ENCODE data around the gene C16orf74. TPM values are rescaled to one million over a fixed set of nuclear protein-coding genes. Genes with fewer than 3 reads are reported as not detected.

Gene C16orf74
- total RNA-seq, 1 experiment from 2014 or later = 44.3 TPM

GRCh38 chr16:85665929-85666328 lies 85.0 kb downstream of the C16orf74 start:
- no peaks in the 10 kb centered on the region for H3K27me3 ChIP-seq (ENCODE audit: insufficient read depth, low read depth)
- no peaks in the 10 kb centered on the region for H3K9me2 ChIP-seq (ENCODE audit: insufficient read depth)
- H3K4me2 ChIP-seq = no peak overlapping the region
- no peak overlapping the region for H3K4me3 ChIP-seq
- TF ChIP-seq EZH2 (IDR thresholded peaks at IDR 0.05; ENCODE audit: low read depth) = no peak
- TF ChIP-seq CTCF (conservative IDR thresholded peaks at IDR 0.05) = no peak
- intact Hi-C loops (cut with micrococcal nuclease; ENCODE audit: unreplicated experiment) = no loop called here
- no peak for DNase-seq
- no peaks in the 10 kb centered on the region for H3K9me3 ChIP-seq (ENCODE audit: insufficient read depth, low read depth)
- no peak overlapping the region for H2AFZ ChIP-seq
- BruUV-seq (replicated peaks) = no TSS peak
- peaks cover 38% of the 10 kb centered on the region for H4K20me1 ChIP-seq (ENCODE audit: insufficient read depth)
- H3K27ac ChIP-seq = no peak overlapping the region
- peaks cover 33% of the 10 kb centered on the region for H3F3A ChIP-seq (ENCODE audit: insufficient read depth, low read depth)
- ChIA-PET POLR2A (ENCODE audit: unreplicated experiment) (no interaction called here), CTCF (no interaction called here)
- H3K4me1 ChIP-seq (replicated peaks; ENCODE audit: insufficient read depth) = no peaks in the 10 kb centered on the region
- no peaks in the 10 kb centered on the region for H3K79me2 ChIP-seq (ENCODE audit: low read depth)
- peaks cover 26% of the 10 kb centered on the region for H3K36me3 ChIP-seq (ENCODE audit: low read depth)

- intact Hi-C loops (cut with micrococcal nuclease; ENCODE audit: unreplicated experiment) = no loop called here
- no peak overlapping the region for H3K27ac ChIP-seq
- no peaks in the 10 kb centered on the region for H3K4me1 ChIP-seq (replicated peaks; ENCODE audit: insufficient read depth)
- POLR2A ChIA-PET (ENCODE audit: unreplicated experiment) = no interaction called here
- H4K20me1 ChIP-seq (ENCODE audit: insufficient read depth) = peaks cover 42% of the 10 kb centered on the region
- H3K9me3 ChIP-seq (ENCODE audit: insufficient read depth, low read depth) = no peaks in the 10 kb centered on the region
- CTCF ChIA-PET = no interaction called here
- no peak overlapping the region for H3K4me3 ChIP-seq
- peaks cover 21% of the 10 kb centered on the region; the same call in 1 of the 2 replicates for H3K36me3 ChIP-seq (ENCODE audit: low read depth)
- no peaks in the 10 kb centered on the region for H3K27me3 ChIP-seq (ENCODE audit: insufficient read depth, low read depth)
- peaks cover 29% of the 10 kb centered on the region for H3F3A ChIP-seq (ENCODE audit: insufficient read depth, low read depth)
- no TSS peak for BruUV-seq (replicated peaks)
- no peak overlapping the region for H2AFZ ChIP-seq
- H3K4me2 ChIP-seq = no peak overlapping the region
- no peaks in the 10 kb centered on the region for H3K9me2 ChIP-seq (ENCODE audit: insufficient read depth)
- H3K79me2 ChIP-seq (ENCODE audit: low read depth) = no peaks in the 10 kb centered on the region
- TF ChIP-seq EZH2 (IDR thresholded peaks at IDR 0.05; ENCODE audit: low read depth) = no peak
- DNase-seq = no peak
Observed at GRCh38 chr16:85665373-85665740, 85.5 kb downstream of the C16orf74 start.

DNA sequence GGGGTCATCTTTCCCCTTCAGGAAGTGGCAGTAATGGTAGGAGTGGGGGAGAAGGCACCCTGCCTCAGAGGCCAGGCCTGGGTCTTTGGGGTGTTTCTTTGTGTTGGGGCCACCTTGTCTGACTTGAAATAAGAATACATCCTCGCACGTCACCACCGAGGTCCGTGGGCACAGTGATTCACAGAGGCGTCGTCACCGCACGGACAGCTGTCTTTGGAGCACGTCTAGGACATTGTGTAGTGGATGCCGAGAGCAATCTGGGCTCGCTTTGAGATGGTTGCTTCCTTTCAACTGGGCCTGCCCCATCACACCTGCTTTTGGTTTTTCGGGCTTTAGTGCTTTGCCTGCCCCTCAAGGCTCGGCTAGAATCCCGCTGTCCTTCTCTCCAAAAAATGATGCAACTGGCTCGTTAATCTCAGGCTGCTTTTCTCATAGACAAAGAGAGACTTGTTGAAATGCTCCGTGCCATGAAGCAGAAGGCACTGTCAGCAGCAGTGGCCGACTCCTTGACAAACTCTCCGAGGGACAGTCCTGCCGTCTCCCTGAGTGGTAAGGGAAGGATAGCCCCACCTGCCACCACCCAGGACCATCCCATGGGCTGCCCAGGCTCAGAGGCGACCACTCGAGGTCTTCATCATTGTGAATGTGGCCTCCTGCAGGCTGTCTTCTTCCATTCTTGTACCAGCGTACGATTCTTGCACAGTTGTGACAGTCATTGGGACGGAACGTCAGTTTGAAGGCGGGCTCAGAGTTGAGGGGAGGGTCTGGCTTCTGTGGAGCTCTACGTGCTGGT lies 86.1 kb downstream of the C16orf74 start:
- H3K36me3 ChIP-seq (ENCODE audit: low read depth) = peaks cover 15% of the 10 kb centered on the region; the same call in 1 of the 2 replicates
- no peaks in the 10 kb centered on the region for H3K4me1 ChIP-seq (replicated peaks; ENCODE audit: insufficient read depth)
- ChIA-PET POLR2A (ENCODE audit: unreplicated experiment) (no interaction called here), CTCF (no interaction called here)
- DNase-seq = no peak
- peaks cover 42% of the 10 kb centered on the region for H4K20me1 ChIP-seq (ENCODE audit: insufficient read depth)
- no peaks in the 10 kb centered on the region for H3K27me3 ChIP-seq (ENCODE audit: insufficient read depth, low read depth)
- H3K79me2 ChIP-seq (ENCODE audit: low read depth) = no peaks in the 10 kb centered on the region
- no peak overlapping the region for H2AFZ ChIP-seq
- no peaks in the 10 kb centered on the region for H3K9me2 ChIP-seq (ENCODE audit: insufficient read depth)
- no peak for TF ChIP-seq CTCF (conservative IDR thresholded peaks at IDR 0.05)
- TF ChIP-seq EZH2 (IDR thresholded peaks at IDR 0.05; ENCODE audit: low read depth) = no peak
- intact Hi-C loops (cut with micrococcal nuclease; ENCODE audit: unreplicated experiment) = no loop called here
- no peak overlapping the region for H3K27ac ChIP-seq
- no peak overlapping the region for H3K4me2 ChIP-seq
- no peak overlapping the region for H3K4me3 ChIP-seq
- H3F3A ChIP-seq (ENCODE audit: insufficient read depth, low read depth) = peaks cover 27% of the 10 kb centered on the region; the same call in 1 of the 2 replicates
- BruUV-seq (replicated peaks) = no TSS peak
- no peaks in the 10 kb centered on the region for H3K9me3 ChIP-seq (ENCODE audit: insufficient read depth, low read depth)
